IMR-90 (cell line): ENCODE results near the gene IGSF9B.

Experiments used
- BHLHE40 ChIP-seq: fragments of 150-350 bp; IDR thresholded peaks from 2 replicates; pipeline ENCODE4 v1.6.1; 2016; ENCODE audit warnings: mild to moderate bottlenecking, low read depth, low read length
- CEBPB ChIP-seq: IDR thresholded peaks from 2 replicates; pipeline ENCODE4 v1.6.1; 2012; ENCODE audit warnings: low read depth, low read length, improper control_type of control experiment
- FOS ChIP-seq: fragments of 150-350 bp; IDR thresholded peaks from 2 replicates; pipeline ENCODE4 v1.6.1; 2016; ENCODE audit warnings: low read depth, low read length
- MAZ ChIP-seq: IDR thresholded peaks from 2 replicates; pipeline ENCODE4 v1.6.1; 2012; ENCODE audit warnings: low read depth, mild to moderate bottlenecking, low read length, improper control_type of control experiment, moderate library complexity, borderline replicate concordance
- NFE2L2 ChIP-seq: fragments of 150-350 bp; IDR thresholded peaks from 2 replicates; pipeline ENCODE4 v1.6.1; 2016; ENCODE audit warnings: low read depth, mild to moderate bottlenecking, low read length
- POLR2A ChIP-seq: IDR thresholded peaks from 2 replicates; pipeline ENCODE4 v1.6.1; 2012; ENCODE audit warnings: mild to moderate bottlenecking, low read depth, low read length
- RCOR1 ChIP-seq: IDR thresholded peaks from 2 replicates; pipeline ENCODE4 v1.6.1; 2012; ENCODE audit warnings: mild to moderate bottlenecking, low read length, improper control_type of control experiment; ENCODE audit not compliant: insufficient replicate concordance
- SMC3 ChIP-seq: fragments of 150-350 bp; IDR thresholded peaks from 2 replicates; pipeline ENCODE4 v1.6.1; 2016; ENCODE audit warnings: low read depth, mild to moderate bottlenecking, antibody characterized with exemption, low read length, moderate library complexity
- TF ChIP-seq, protein P1 (sequence below): conservative IDR thresholded peaks from 2 replicates; pipeline ENCODE4 v1.5.1; 2012; ENCODE audit warnings: mild to moderate bottlenecking, low read depth, low read length, improper control_type of control experiment
- TF ChIP-seq, protein P2 (sequence below): fragments of 150-350 bp; IDR thresholded peaks from 2 replicates; pipeline ENCODE4 v1.6.1; 2017; ENCODE audit warnings: mild to moderate bottlenecking, antibody characterized with exemption, low read length, low read depth
- TF ChIP-seq, protein P3 (sequence below): fragments of 150-350 bp; IDR thresholded peaks from 2 replicates; pipeline ENCODE4 v1.6.1; 2016; ENCODE audit warnings: low read depth, mild to moderate bottlenecking, low read length, moderate library complexity, borderline replicate concordance

DNA sequence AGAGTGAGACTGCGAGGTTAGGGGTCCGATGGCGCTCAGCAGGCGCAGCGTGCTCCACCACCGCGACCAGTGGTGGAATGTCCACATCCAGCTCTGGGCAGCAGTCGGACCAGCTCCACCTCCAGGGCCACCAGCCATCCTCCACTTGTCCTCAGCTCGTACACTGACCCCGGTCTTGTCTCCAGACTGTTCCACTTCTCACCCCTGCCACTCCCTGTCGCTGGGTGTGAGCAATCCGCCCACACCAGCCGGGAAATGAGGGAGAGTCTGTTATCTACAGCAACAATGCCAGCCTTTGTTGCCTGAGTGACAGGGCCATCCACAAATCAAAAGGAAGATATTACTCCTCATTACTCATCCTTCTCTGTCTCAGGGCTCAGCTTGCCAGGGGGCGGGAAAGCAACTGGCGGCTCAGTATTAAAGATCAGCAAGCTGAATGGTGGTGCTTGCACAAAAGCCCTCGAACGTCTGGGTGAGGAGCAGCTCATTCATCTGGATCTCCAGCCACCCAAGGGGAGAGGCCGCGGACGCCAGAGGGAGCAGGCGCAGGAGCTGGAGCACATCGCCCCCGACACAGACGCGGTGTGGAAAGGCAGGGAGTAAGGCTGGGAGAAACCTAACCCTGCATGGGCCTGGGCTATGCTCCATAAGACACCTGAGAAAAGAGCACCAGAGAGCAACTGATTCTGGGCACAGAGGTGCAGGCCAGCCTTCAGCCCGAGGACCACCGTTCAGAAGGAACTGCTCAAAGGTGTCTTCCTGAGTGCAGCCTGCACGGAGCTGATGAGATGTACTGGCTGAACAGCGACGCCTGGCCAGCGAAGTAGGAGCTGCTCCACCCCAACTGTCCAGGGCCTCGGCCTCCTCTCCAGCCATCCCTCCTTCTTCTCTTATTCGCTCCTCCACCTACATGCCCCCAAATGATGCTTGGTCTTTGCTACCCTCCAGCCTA is 21.9 kb downstream of the IGSF9B start:
- TF ChIP-seq, protein P1, sequence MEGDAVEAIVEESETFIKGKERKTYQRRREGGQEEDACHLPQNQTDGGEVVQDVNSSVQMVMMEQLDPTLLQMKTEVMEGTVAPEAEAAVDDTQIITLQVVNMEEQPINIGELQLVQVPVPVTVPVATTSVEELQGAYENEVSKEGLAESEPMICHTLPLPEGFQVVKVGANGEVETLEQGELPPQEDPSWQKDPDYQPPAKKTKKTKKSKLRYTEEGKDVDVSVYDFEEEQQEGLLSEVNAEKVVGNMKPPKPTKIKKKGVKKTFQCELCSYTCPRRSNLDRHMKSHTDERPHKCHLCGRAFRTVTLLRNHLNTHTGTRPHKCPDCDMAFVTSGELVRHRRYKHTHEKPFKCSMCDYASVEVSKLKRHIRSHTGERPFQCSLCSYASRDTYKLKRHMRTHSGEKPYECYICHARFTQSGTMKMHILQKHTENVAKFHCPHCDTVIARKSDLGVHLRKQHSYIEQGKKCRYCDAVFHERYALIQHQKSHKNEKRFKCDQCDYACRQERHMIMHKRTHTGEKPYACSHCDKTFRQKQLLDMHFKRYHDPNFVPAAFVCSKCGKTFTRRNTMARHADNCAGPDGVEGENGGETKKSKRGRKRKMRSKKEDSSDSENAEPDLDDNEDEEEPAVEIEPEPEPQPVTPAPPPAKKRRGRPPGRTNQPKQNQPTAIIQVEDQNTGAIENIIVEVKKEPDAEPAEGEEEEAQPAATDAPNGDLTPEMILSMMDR = no peak
- TF ChIP-seq BHLHE40 = no peak
- no peak for TF ChIP-seq CEBPB
- no peak for TF ChIP-seq RCOR1
- TF ChIP-seq, protein P2, sequence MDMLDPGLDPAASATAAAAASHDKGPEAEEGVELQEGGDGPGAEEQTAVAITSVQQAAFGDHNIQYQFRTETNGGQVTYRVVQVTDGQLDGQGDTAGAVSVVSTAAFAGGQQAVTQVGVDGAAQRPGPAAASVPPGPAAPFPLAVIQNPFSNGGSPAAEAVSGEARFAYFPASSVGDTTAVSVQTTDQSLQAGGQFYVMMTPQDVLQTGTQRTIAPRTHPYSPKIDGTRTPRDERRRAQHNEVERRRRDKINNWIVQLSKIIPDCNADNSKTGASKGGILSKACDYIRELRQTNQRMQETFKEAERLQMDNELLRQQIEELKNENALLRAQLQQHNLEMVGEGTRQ = no peak
- TF ChIP-seq POLR2A = no peak
- no peak for TF ChIP-seq FOS
- TF ChIP-seq NFE2L2 = no peak
- no peak for TF ChIP-seq MAZ
- TF ChIP-seq, protein P3, sequence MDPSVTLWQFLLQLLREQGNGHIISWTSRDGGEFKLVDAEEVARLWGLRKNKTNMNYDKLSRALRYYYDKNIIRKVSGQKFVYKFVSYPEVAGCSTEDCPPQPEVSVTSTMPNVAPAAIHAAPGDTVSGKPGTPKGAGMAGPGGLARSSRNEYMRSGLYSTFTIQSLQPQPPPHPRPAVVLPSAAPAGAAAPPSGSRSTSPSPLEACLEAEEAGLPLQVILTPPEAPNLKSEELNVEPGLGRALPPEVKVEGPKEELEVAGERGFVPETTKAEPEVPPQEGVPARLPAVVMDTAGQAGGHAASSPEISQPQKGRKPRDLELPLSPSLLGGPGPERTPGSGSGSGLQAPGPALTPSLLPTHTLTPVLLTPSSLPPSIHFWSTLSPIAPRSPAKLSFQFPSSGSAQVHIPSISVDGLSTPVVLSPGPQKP = no peak
- TF ChIP-seq SMC3 = no peak
